ENCODE measurements around the gene CTNND2.
"Not testable (repeated sequence)": the region's sequence is repeated elsewhere in the genome, so short reads cannot be mapped to it uniquely, and the experiment has no call there.

Gene CTNND2

GRCh38 chr5:11851965-11852716 is 52.1 kb downstream of the CTNND2 start:
- TF ChIP-seq CTCF (IDR thresholded peaks at IDR 0.05; ENCODE audit: low read depth, low read length, poor library complexity, severe bottlenecking) = no peak
- TF ChIP-seq EZH2phosphoT487 (IDR thresholded peaks at IDR 0.05; ENCODE audit: borderline replicate concordance, low read length) = no peak
- no peaks in the 10 kb centered on the region for H3K9me3 ChIP-seq (ENCODE audit: control insufficient read depth, insufficient read depth, low read length)
- no peaks in the 10 kb centered on the region for H3K9me2 ChIP-seq (replicated peaks; ENCODE audit: control insufficient read depth, low read length)
- H3K4me1 ChIP-seq (ENCODE audit: control insufficient read depth, low read length) = peaks cover 34% of the 10 kb centered on the region
- no peaks in the 10 kb centered on the region for H3K36me3 ChIP-seq (ENCODE audit: control insufficient read depth, low read length)
- H3K4me2 ChIP-seq (ENCODE audit: low read length) = no peak overlapping the region
- H3K27ac ChIP-seq (ENCODE audit: low read depth, low read length) = no peak overlapping the region
- no peaks in the 10 kb centered on the region for H3F3A ChIP-seq (ENCODE audit: control insufficient read depth, insufficient read depth)
- no peaks in the 10 kb centered on the region for H3K79me2 ChIP-seq (ENCODE audit: control insufficient read depth, low read length)
- H3K27me3 ChIP-seq (ENCODE audit: control insufficient read depth, low read length) = no peaks in the 10 kb centered on the region
- no peaks in the 10 kb centered on the region for H4K20me1 ChIP-seq (ENCODE audit: control insufficient read depth, insufficient read depth, low read depth, low read length)
- no peak overlapping the region for H3K4me3 ChIP-seq (ENCODE audit: low read length)

GRCh38 chr5:11851416-11851815 is 52.8 kb downstream of the CTNND2 start:
- peaks cover 32% of the 10 kb centered on the region for H3K4me1 ChIP-seq (ENCODE audit: control insufficient read depth, low read length)
- H3K27ac ChIP-seq (ENCODE audit: low read depth, low read length) = no peak overlapping the region
- TF ChIP-seq EZH2phosphoT487 (IDR thresholded peaks at IDR 0.05; ENCODE audit: borderline replicate concordance, low read length) (no peak), CTCF (IDR thresholded peaks at IDR 0.05; ENCODE audit: low read depth, low read length, poor library complexity, severe bottlenecking) (no peak)
- no peaks in the 10 kb centered on the region for H4K20me1 ChIP-seq (ENCODE audit: control insufficient read depth, insufficient read depth, low read depth, low read length)
- no peaks in the 10 kb centered on the region for H3K27me3 ChIP-seq (ENCODE audit: control insufficient read depth, low read length)
- H3K4me3 ChIP-seq (ENCODE audit: low read length) = no peak overlapping the region
- H3K9me2 ChIP-seq (replicated peaks; ENCODE audit: control insufficient read depth, low read length) = no peaks in the 10 kb centered on the region
- no peaks in the 10 kb centered on the region for H3K79me2 ChIP-seq (ENCODE audit: control insufficient read depth, low read length)
- no peaks in the 10 kb centered on the region for H3F3A ChIP-seq (ENCODE audit: control insufficient read depth, insufficient read depth)
- no peak overlapping the region for H3K4me2 ChIP-seq (ENCODE audit: low read length)
- H3K36me3 ChIP-seq (ENCODE audit: control insufficient read depth, low read length) = no peaks in the 10 kb centered on the region
- no peaks in the 10 kb centered on the region for H3K9me3 ChIP-seq (ENCODE audit: control insufficient read depth, insufficient read depth, low read length)

GRCh38 chr5:11828566-11828965 is 75.7 kb downstream of the CTNND2 start:
- not testable (repeated sequence) for H3K4me3 ChIP-seq (ENCODE audit: low read length); H3K36me3 ChIP-seq (ENCODE audit: control insufficient read depth, low read length); H3K27ac ChIP-seq (ENCODE audit: low read depth, low read length); H3K79me2 ChIP-seq (ENCODE audit: control insufficient read depth, low read length); H3K9me3 ChIP-seq (ENCODE audit: control insufficient read depth, insufficient read depth, low read length); H3K9me2 ChIP-seq (replicated peaks; ENCODE audit: control insufficient read depth, low read length); H3K4me1 ChIP-seq (ENCODE audit: control insufficient read depth, low read length); H3F3A ChIP-seq (ENCODE audit: control insufficient read depth, insufficient read depth); H3K27me3 ChIP-seq (ENCODE audit: control insufficient read depth, low read length); H3K4me2 ChIP-seq (ENCODE audit: low read length); H4K20me1 ChIP-seq (ENCODE audit: control insufficient read depth, insufficient read depth, low read depth, low read length)

- H3F3A ChIP-seq (ENCODE audit: control insufficient read depth, insufficient read depth) = no peaks in the 10 kb centered on the region
- no peaks in the 10 kb centered on the region for H3K79me2 ChIP-seq (ENCODE audit: control insufficient read depth, low read length)
- no peak overlapping the region for H3K27ac ChIP-seq (ENCODE audit: low read depth, low read length)
- H3K4me1 ChIP-seq (ENCODE audit: control insufficient read depth, low read length) = no peaks in the 10 kb centered on the region
- no peak overlapping the region for H3K4me2 ChIP-seq (ENCODE audit: low read length)
- no peaks in the 10 kb centered on the region for H4K20me1 ChIP-seq (ENCODE audit: control insufficient read depth, insufficient read depth, low read depth, low read length)
- H3K27me3 ChIP-seq (ENCODE audit: control insufficient read depth, low read length) = no peaks in the 10 kb centered on the region
- no peaks in the 10 kb centered on the region for H3K9me2 ChIP-seq (replicated peaks; ENCODE audit: control insufficient read depth, low read length)
- TF ChIP-seq EZH2phosphoT487 (IDR thresholded peaks at IDR 0.05; ENCODE audit: borderline replicate concordance, low read length) = no peak
- TF ChIP-seq CTCF (IDR thresholded peaks at IDR 0.05; ENCODE audit: low read depth, low read length, poor library complexity, severe bottlenecking) = no peak
- no peaks in the 10 kb centered on the region for H3K9me3 ChIP-seq (ENCODE audit: control insufficient read depth, insufficient read depth, low read length)
- H3K36me3 ChIP-seq (ENCODE audit: control insufficient read depth, low read length) = no peaks in the 10 kb centered on the region
- no peak overlapping the region for H3K4me3 ChIP-seq (ENCODE audit: low read length)
Measured at GRCh38 chr5:11822598-11822997, 81.6 kb downstream of the CTNND2 start.

Data from DOHH2 (cell line).